ENCODE results near the gene GATAD2A.
A peak's percentile ranks its signal among the peaks of the same experiment; 100 is the strongest.

The GATAD2A gene

GRCh38 chr19:19551853-19552192 lies 146.3 kb downstream of the GATAD2A start:
- no peak for TF ChIP-seq CTCF (IDR thresholded peaks at IDR 0.05)

- peak; percentile 47 for TF ChIP-seq CTCF (IDR thresholded peaks at IDR 0.05)
Measured at GRCh38 chr19:19552798-19553197, 147.3 kb downstream of the GATAD2A start.

- no peak for TF ChIP-seq CTCF (IDR thresholded peaks at IDR 0.05)
Measured at GRCh38 chr19:19553670-19554069, 148.2 kb downstream of the GATAD2A start.

GRCh38 chr19:19554074-19555023 lies 148.9 kb downstream of the GATAD2A start:
- TF ChIP-seq CTCF (IDR thresholded peaks at IDR 0.05) = peak; percentile 86

- no peak for TF ChIP-seq CTCF (IDR thresholded peaks at IDR 0.05)
Measured at GRCh38 chr19:19558055-19558454, 152.6 kb downstream of the GATAD2A start.

Measured in LNCAP (cell line).